MCF 10A (cell line): ENCODE measurements around the gene TOR1B. TPM values are rescaled to one million over a fixed set of nuclear protein-coding genes. Genes with fewer than 3 reads are reported as not detected.
"Not testable (repeated sequence)": the region's sequence is repeated elsewhere in the genome, so short reads cannot be mapped to it uniquely, and the experiment has no call there.

Source experiments
- BruUV-seq: library from RNA; stranded (reverse); fragments of 400-500 nt; replicated peaks from 2 replicates; lab custom pipeline; 2021; lab: Mats Ljungman, UMichigan
- CTCF ChIA-PET: fragments of 300-600 bp; sonication (Branson Sonifier 250); formaldehyde crosslinking; extraction: SDS; loops from one replicate; lab custom pipeline; 2021; ENCODE audit warnings: antibody characterized with exemption, inconsistent platforms; lab: Yijun Ruan, JAX
- POLR2A ChIA-PET: fragments of 300-600, 350-650 bp; sonication (Branson Sonifier 250); formaldehyde crosslinking; extraction: SDS; loops from one replicate; lab custom pipeline; 2020; ENCODE audit warnings: antibody characterized with exemption, inconsistent platforms; lab: Yijun Ruan, JAX
- DNase-seq: peaks from one replicate; pipeline ENCODE4 v3.0.0-alpha.2; 2018; ENCODE audit not compliant: unreplicated experiment
- H3K27ac Mint-ChIP-seq: one replicate; pipeline ENCODE4 v1.8.0; 2022; ENCODE audit warnings: mild to moderate bottlenecking, low read depth, mixed read lengths; ENCODE audit not compliant: unreplicated experiment
- H3K27me3 Mint-ChIP-seq: one replicate; pipeline ENCODE4 v1.8.0; 2022; ENCODE audit warnings: mixed read lengths; ENCODE audit not compliant: insufficient read depth, unreplicated experiment
- H3K36me3 Mint-ChIP-seq: one replicate; pipeline ENCODE4 v1.8.0; 2022; ENCODE audit warnings: mild to moderate bottlenecking, moderate library complexity, mixed read lengths; ENCODE audit not compliant: insufficient read depth, unreplicated experiment
- H3K4me1 Mint-ChIP-seq: one replicate; pipeline ENCODE4 v1.8.0; 2022; ENCODE audit warnings: mixed read lengths; ENCODE audit not compliant: insufficient read depth, unreplicated experiment
- H3K4me3 Mint-ChIP-seq: one replicate; pipeline ENCODE4 v1.8.0; 2022; ENCODE audit warnings: mild to moderate bottlenecking, moderate library complexity, mixed read lengths; ENCODE audit not compliant: unreplicated experiment
- H3K9me3 Mint-ChIP-seq: one replicate; pipeline ENCODE4 v1.8.0; 2022; ENCODE audit warnings: mixed read lengths; ENCODE audit not compliant: unreplicated experiment
- intact Hi-C: fragments of 100-400 bp; cut with micrococcal nuclease; formaldehyde crosslinking; loops from 2 replicates; pipeline ENCODE4 v1.14.1; 2022
- total RNA-seq: library from RNA; stranded (reverse); gene quantifications from 2 replicates; pipeline ENCODE4 v1.2.3, GENCODE V29; 2022
- TF ChIP-seq, protein P1 (sequence below): fragments of 200-600 bp; IDR thresholded peaks from one replicate; pipeline ENCODE4 v1.8.0; 2022; ENCODE audit warnings: antibody characterized with exemption, mild to moderate bottlenecking; ENCODE audit not compliant: unreplicated experiment

Gene TOR1B
- total RNA-seq, 1 experiment from 2014 or later: 14.8 TPM

DNA sequence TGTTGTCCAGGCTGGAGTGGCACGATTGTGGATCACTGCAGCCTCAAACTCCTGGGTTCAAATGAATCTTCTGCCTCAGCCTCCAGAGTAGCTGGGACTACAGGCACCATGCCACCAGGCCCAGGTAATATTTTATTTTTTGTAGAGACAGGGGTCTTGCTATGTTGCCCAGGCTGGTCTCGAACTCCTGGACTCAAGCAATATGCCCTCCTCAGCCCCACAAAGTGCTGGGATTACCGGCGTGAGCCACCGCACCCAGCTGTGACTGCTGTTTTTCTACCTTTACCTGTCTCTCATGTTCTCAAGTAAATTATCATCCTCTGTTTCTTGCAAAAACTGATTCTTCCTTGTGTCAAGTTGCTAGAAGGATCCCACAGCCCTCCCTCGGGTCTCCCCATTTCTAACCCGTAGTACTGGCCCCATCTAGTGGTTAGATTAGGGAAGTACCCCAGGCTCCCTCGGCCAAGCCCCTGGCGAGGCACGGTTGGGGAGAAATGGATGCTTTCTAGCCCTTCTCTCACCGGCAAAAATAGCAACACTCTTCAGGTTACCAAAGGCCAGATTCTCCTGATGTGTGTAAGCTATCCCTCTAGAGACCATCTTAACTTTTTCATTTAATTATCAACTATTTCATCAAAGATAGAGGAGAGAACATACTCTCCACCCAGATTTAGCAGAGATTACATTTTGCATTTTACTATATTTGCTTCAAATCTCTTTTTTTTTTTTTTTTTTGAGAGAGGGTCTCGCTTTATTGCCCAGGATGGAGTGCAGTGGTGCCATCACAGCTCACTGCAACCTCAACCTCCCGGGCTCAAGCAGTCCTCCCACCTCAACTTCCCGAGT lies 19.2 kb upstream of the TOR1B start:
- H3K27me3 Mint-ChIP-seq: peaks cover 8% of the 10 kb centered on the region
- no peak overlapping the region for H3K4me3 Mint-ChIP-seq
- TF ChIP-seq, protein P1, sequence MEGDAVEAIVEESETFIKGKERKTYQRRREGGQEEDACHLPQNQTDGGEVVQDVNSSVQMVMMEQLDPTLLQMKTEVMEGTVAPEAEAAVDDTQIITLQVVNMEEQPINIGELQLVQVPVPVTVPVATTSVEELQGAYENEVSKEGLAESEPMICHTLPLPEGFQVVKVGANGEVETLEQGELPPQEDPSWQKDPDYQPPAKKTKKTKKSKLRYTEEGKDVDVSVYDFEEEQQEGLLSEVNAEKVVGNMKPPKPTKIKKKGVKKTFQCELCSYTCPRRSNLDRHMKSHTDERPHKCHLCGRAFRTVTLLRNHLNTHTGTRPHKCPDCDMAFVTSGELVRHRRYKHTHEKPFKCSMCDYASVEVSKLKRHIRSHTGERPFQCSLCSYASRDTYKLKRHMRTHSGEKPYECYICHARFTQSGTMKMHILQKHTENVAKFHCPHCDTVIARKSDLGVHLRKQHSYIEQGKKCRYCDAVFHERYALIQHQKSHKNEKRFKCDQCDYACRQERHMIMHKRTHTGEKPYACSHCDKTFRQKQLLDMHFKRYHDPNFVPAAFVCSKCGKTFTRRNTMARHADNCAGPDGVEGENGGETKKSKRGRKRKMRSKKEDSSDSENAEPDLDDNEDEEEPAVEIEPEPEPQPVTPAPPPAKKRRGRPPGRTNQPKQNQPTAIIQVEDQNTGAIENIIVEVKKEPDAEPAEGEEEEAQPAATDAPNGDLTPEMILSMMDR: peak; percentile 95
- no peak overlapping the region for H3K27ac Mint-ChIP-seq
- CTCF ChIA-PET: interaction anchor here (0.5 to 12.6 kb wide), 32 partner anchors 8 to 827 kb away, joined by 3 to 145 read pairs (median 4); partner anchors contain the start of genes ASB6 and TOR1B
- DNase-seq: peak; percentile 82
- peaks cover 13% of the 10 kb centered on the region for H3K4me1 Mint-ChIP-seq
- H3K9me3 Mint-ChIP-seq: no peaks in the 10 kb centered on the region
- no TSS peak for BruUV-seq
- intact Hi-C loops: loop anchor here (1.0 to 2.0 kb wide), 4 partner anchors 46 to 645 kb away; partner anchors contain the start of gene ASB6
- H3K36me3 Mint-ChIP-seq: no peaks in the 10 kb centered on the region
- POLR2A ChIA-PET: interaction anchor here (0.6 to 6.3 kb wide), 7 partner anchors 31 to 143 kb away, joined by 3 to 35 read pairs (median 3); partner anchors contain the start of gene PTGES

DNA sequence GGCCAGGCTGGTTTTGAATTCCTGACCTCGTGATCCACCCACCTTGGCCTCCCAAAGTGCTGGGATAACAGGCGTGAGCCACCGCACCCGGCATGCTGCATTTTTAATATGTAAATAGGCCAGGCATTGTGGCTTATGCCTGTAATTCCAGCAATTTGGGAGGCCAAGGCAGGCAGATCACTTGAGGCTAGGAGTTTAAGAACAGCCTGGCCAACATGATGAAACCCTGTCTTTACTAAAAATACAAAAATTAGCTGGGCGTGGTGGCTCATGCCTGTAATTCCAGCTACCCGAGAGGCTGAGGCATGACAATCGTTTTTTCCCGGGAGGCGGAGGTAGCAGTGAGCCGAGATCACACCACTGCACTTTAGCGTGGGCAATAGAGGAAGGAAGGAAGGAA lies 18.0 kb upstream of the TOR1B start:
- BruUV-seq, DNase-seq, H3K9me3 Mint-ChIP-seq, intact Hi-C loops, H3K4me3 Mint-ChIP-seq, H3K4me1 Mint-ChIP-seq, H3K27ac Mint-ChIP-seq, H3K27me3 Mint-ChIP-seq, H3K36me3 Mint-ChIP-seq: not testable (repeated sequence)
- POLR2A ChIA-PET: interaction anchor here (1.6 to 6.3 kb wide), 2 partner anchors 48 to 56 kb away, joined by 3 to 35 read pairs; no protein-coding TSS in a partner anchor
- CTCF ChIA-PET: interaction anchor here (0.7 to 12.6 kb wide), 9 partner anchors 11 to 191 kb away, joined by 3 to 145 read pairs (median 6); no protein-coding TSS in a partner anchor

GRCh38 chr9:129785866-129786265 lies 17.1 kb upstream of the TOR1B start:
- H3K9me3 Mint-ChIP-seq: no peaks in the 10 kb centered on the region
- peaks cover 8% of the 10 kb centered on the region for H3K27me3 Mint-ChIP-seq
- POLR2A ChIA-PET: interaction anchor here (6.3 kb wide), 1 partner anchor 49 kb away, joined by 35 read pairs; no protein-coding TSS in a partner anchor
- H3K4me1 Mint-ChIP-seq: peaks cover 7% of the 10 kb centered on the region
- no peak for DNase-seq
- CTCF ChIA-PET: interaction anchor here (1.0 to 12.6 kb wide), 7 partner anchors 10 to 654 kb away, joined by 3 to 145 read pairs (median 6); partner anchors contain the start of gene ASB6
- H3K36me3 Mint-ChIP-seq: no peaks in the 10 kb centered on the region
- no peak overlapping the region for H3K4me3 Mint-ChIP-seq
- intact Hi-C loops: no loop called here
- no TSS peak for BruUV-seq
- no peak overlapping the region for H3K27ac Mint-ChIP-seq
- TF ChIP-seq, protein P1: no peak

- TF ChIP-seq, protein P1: no peak
- no TSS peak for BruUV-seq
- DNase-seq: no peak
- no peaks in the 10 kb centered on the region for H3K36me3 Mint-ChIP-seq
- no peak overlapping the region for H3K27ac Mint-ChIP-seq
- ChIA-PET POLR2A (interaction anchor here (1.4 kb wide), 1 partner anchor 10 kb away, joined by 3 read pairs; no protein-coding TSS in a partner anchor), CTCF (interaction anchor here (0.7 to 12.6 kb wide), 8 partner anchors 9 to 655 kb away, joined by 3 to 145 read pairs (median 5); partner anchors contain the start of gene ASB6)
- intact Hi-C loops: no loop called here
- peaks cover 7% of the 10 kb centered on the region for H3K4me1 Mint-ChIP-seq
- H3K4me3 Mint-ChIP-seq: no peak overlapping the region
- H3K27me3 Mint-ChIP-seq: peaks cover 8% of the 10 kb centered on the region
- H3K9me3 Mint-ChIP-seq: no peaks in the 10 kb centered on the region
These were observed 16.5 kb upstream of the TOR1B start for GRCh38 chr9:129786481-129786880.
